ENCODE measurements around the gene NWD2. TPM values are rescaled to one million over a fixed set of nuclear protein-coding genes. Genes with fewer than 3 reads are reported as not detected.

NWD2 gene
- total and polyA plus RNA-seq, 2 experiments from 2014 or later: 0.33 TPM; not detected in 1

DNA sequence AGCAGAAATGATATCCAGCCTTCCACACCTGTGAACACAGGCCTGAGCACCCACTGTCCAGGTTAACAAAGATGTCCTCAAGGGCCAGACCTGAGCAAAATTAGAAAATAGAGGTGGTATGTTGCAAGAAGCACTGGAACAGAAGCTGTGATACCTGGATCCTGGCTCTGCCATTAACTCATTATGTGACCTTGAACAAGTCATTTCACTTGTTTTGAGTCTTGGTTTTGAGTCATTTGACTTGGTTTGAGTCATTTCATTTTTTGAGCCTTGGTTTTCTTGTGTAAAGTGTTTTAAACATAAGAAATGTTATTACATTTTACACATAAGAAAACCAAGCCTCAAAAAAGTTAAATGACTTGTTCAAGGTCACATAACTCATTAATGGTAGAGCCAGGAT lies 2.9 kb upstream of the NWD2 start:
- H3K79me2 ChIP-seq: no peaks in the 10 kb centered on the region
- H3K4me1 ChIP-seq (ENCODE audit: insufficient read depth): peaks cover 5% of the 10 kb centered on the region
- no peaks in the 10 kb centered on the region for H3K9me2 ChIP-seq (replicated peaks; ENCODE audit: insufficient read depth)
- no peaks in the 10 kb centered on the region for H3K9me3 ChIP-seq (ENCODE audit: low read depth)
- no peak overlapping the region for H3K4me3 ChIP-seq
- no peaks in the 10 kb centered on the region for H4K20me1 ChIP-seq (ENCODE audit: insufficient read depth, poor library complexity, severe bottlenecking)
- H3K27ac ChIP-seq: no peak overlapping the region
- H3K4me2 ChIP-seq: no peak overlapping the region
- H3K36me3 ChIP-seq (replicated peaks; ENCODE audit: insufficient read depth, low read depth): no peaks in the 10 kb centered on the region
- DNase-seq (ENCODE audit: low spot score): no peak
- peaks cover 81% of the 10 kb centered on the region for H3K27me3 ChIP-seq
- no peak for TF ChIP-seq EZH2 (IDR thresholded peaks at IDR 0.05; ENCODE audit: borderline replicate concordance)
- TF ChIP-seq, protein P1, sequence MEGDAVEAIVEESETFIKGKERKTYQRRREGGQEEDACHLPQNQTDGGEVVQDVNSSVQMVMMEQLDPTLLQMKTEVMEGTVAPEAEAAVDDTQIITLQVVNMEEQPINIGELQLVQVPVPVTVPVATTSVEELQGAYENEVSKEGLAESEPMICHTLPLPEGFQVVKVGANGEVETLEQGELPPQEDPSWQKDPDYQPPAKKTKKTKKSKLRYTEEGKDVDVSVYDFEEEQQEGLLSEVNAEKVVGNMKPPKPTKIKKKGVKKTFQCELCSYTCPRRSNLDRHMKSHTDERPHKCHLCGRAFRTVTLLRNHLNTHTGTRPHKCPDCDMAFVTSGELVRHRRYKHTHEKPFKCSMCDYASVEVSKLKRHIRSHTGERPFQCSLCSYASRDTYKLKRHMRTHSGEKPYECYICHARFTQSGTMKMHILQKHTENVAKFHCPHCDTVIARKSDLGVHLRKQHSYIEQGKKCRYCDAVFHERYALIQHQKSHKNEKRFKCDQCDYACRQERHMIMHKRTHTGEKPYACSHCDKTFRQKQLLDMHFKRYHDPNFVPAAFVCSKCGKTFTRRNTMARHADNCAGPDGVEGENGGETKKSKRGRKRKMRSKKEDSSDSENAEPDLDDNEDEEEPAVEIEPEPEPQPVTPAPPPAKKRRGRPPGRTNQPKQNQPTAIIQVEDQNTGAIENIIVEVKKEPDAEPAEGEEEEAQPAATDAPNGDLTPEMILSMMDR (IDR thresholded peaks at IDR 0.05; ENCODE audit: poor library complexity): no peak
- no peak for TF ChIP-seq EZH2phosphoT487 (IDR thresholded peaks at IDR 0.05; ENCODE audit: low read depth, severe bottlenecking, unreplicated experiment)
- no peak overlapping the region for H2AFZ ChIP-seq

DNA sequence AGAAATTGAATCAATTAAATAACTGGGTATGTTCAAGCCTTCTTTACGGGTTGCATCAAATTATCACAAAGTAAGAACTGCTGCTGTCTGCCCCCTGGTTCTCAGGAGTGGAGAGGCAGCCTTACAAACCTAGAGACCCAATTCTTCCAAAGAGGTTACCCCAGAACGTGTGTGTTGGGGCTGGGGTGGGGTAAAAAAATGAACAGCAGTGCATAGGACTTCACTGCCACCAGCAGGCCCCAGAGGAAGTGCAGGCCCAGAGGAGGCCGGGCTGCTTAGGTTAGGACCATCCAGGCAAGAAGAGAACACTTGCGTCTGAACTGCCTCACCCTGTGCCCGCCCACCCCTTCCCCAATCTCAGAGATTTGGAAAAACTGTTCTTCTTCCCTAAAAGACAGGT lies 1.5 kb upstream of the NWD2 start:
- H3K4me2 ChIP-seq: no peak overlapping the region
- WGBS (ENCODE audit: low lambda C conversion rate, missing lambda C conversion rate): 42% methylated on average over 5 of the region's 5 CpGs
- H3K36me3 ChIP-seq (replicated peaks; ENCODE audit: insufficient read depth, low read depth): no peaks in the 10 kb centered on the region
- TF ChIP-seq EZH2 (IDR thresholded peaks at IDR 0.05; ENCODE audit: borderline replicate concordance) (no peak), EZH2phosphoT487 (IDR thresholded peaks at IDR 0.05; ENCODE audit: low read depth, severe bottlenecking, unreplicated experiment) (no peak)
- TF ChIP-seq, protein P1 (IDR thresholded peaks at IDR 0.05; ENCODE audit: poor library complexity): no peak
- no peak overlapping the region for H3K27ac ChIP-seq
- peaks cover 5% of the 10 kb centered on the region for H3K4me1 ChIP-seq (ENCODE audit: insufficient read depth)
- H3K9me3 ChIP-seq (ENCODE audit: low read depth): no peaks in the 10 kb centered on the region
- no peak overlapping the region for H2AFZ ChIP-seq
- H3K27me3 ChIP-seq: peaks cover 92% of the 10 kb centered on the region
- no peaks in the 10 kb centered on the region for H3K79me2 ChIP-seq
- no peaks in the 10 kb centered on the region for H3K9me2 ChIP-seq (replicated peaks; ENCODE audit: insufficient read depth)
- H3K4me3 ChIP-seq: no peak overlapping the region
- DNase-seq (ENCODE audit: low spot score): peak; percentile 8
- no peaks in the 10 kb centered on the region for H4K20me1 ChIP-seq (ENCODE audit: insufficient read depth, poor library complexity, severe bottlenecking)

DNA sequence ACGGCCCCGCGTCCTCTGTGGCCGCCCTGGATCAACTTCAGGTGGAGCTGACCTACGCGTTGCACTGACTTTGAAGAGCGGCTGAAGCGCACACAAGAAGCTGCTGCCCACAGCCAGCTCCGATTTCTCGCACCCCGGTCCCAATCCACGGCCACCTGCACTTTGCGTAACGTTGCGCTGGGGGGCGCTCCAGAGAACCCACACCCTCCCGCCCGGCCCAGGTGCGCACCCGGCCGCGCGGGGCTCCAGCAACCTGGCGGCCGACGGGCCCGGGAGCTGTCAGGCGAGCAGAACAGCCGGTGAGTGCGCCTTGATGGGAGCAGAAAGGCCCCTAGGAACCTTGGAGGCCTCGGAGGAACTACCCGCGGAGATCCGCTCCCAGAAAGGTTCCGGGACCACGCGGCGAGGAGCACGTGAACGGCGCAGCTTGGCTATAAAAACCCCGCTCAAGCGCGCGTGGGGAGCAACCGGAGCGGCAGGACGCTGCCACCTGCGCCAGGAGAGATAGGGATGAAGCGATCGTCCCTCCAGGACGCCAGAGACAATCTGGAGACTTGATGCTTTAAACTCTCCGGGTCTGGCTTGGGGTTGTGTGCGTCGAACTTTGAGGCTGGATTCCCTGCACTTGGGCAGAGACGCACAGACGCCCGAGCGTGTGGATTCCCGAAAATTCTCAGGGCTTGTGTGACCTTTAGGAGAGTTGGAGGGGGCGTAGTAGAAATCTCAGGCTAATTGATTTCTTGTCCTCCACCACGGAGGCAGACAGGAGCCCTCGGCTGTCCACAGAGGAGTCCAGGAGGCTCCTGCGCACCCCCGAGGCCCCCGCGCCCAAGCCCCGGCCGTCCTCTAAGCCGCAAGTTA lies 591 bp upstream of the NWD2 start:
- Histone ChIP-seq H3K27me3 (peaks cover 96% of the 10 kb centered on the region), H2AFZ (no peak overlapping the region), H3K27ac (no peak overlapping the region), H3K9me2 (replicated peaks; ENCODE audit: insufficient read depth) (no peaks in the 10 kb centered on the region), H3K4me1 (ENCODE audit: insufficient read depth) (peaks cover 5% of the 10 kb centered on the region), H3K36me3 (replicated peaks; ENCODE audit: insufficient read depth, low read depth) (no peaks in the 10 kb centered on the region), H3K79me2 (no peaks in the 10 kb centered on the region), H4K20me1 (ENCODE audit: insufficient read depth, poor library complexity, severe bottlenecking) (no peaks in the 10 kb centered on the region), H3K4me2 (peak overlapping the region; percentile 91), H3K9me3 (ENCODE audit: low read depth) (no peaks in the 10 kb centered on the region), H3K4me3 (no peak overlapping the region)
- TF ChIP-seq EZH2 (IDR thresholded peaks at IDR 0.05; ENCODE audit: borderline replicate concordance) (no peak), EZH2phosphoT487 (IDR thresholded peaks at IDR 0.05; ENCODE audit: low read depth, severe bottlenecking, unreplicated experiment) (no peak)
- TF ChIP-seq, protein P1 (IDR thresholded peaks at IDR 0.05; ENCODE audit: poor library complexity): peak; percentile 32
- WGBS (ENCODE audit: low lambda C conversion rate, missing lambda C conversion rate): 4% methylated on average over 58 of the region's 70 CpGs
- peak; percentile 22 for DNase-seq (ENCODE audit: low spot score)
